AG04449 (cell line): ENCODE results near the gene MXRA7.

ENCODE experiments used
- CTCF ChIA-PET: fragments of 350-600 bp; formaldehyde crosslinking; extraction: SDS; loops from one replicate; lab custom pipeline; 2021; ENCODE audit warnings: antibody characterized with exemption; lab: Yijun Ruan, JAX
- POLR2A ChIA-PET: fragments of 400-600, 350-600 bp; formaldehyde crosslinking; extraction: SDS; loops from one replicate; lab custom pipeline; 2020; ENCODE audit warnings: antibody characterized with exemption, inconsistent platforms; lab: Yijun Ruan, JAX
- DNase-seq: peaks from one replicate; pipeline ENCODE4 v3.0.0-alpha.2; 2010; ENCODE audit warnings: low read depth, low spot score
- H3K4me3 ChIP-seq: 2 replicates; pipeline ENCODE4 v1.5.1; 2011; ENCODE audit warnings: low read depth, mild to moderate bottlenecking, control low read depth, low read length
- TF ChIP-seq, protein P1 (sequence below): IDR thresholded peaks from one replicate; pipeline ENCODE4 v1.5.1; 2011; ENCODE audit warnings: mild to moderate bottlenecking, moderate library complexity, low read length, control low read depth, inconsistent platforms; ENCODE audit not compliant: insufficient read depth; ENCODE audit errors: missing control alignments

The MXRA7 gene

DNA sequence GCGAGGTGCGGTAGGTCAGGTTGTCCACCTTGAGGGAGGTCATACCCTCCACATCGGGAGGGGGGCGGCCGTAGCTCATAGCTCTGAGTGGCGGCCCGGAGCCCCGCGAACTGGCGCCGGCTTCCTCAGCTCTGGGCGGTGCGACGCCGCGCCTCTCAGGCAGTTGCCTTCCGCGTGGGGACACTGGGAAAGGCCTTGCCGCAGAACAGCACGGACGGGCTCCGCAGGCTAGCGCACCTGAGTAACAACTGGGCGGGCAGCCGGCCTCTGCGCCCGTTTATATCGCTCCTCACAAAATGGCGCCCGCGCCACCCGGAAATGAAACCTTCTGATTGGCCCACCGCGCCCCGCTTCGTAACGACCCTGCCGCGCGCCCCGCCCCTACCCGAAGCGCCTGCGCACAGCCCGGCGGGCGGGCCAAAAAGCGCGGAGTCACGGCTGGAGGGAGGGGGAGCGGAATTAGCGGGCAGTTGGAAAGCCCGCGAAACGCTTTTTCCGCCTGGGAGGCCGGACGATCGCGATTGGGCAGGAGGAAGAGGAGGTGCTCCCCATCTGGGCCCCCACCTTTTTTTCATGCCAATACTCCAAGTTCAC lies 26.4 kb upstream of the MXRA7 start, which contains the start of gene SRSF2:
TSS of gene SRSF2 (minus strand) at position 250 of the 594 bp plus-strand sequence. CDS start at position 79, 171 bp downstream.
- DNase-seq = peak; percentile 84
- peak within 1 kb of the TSS; percentile 97 for H3K4me3 ChIP-seq
- TF ChIP-seq, protein P1, sequence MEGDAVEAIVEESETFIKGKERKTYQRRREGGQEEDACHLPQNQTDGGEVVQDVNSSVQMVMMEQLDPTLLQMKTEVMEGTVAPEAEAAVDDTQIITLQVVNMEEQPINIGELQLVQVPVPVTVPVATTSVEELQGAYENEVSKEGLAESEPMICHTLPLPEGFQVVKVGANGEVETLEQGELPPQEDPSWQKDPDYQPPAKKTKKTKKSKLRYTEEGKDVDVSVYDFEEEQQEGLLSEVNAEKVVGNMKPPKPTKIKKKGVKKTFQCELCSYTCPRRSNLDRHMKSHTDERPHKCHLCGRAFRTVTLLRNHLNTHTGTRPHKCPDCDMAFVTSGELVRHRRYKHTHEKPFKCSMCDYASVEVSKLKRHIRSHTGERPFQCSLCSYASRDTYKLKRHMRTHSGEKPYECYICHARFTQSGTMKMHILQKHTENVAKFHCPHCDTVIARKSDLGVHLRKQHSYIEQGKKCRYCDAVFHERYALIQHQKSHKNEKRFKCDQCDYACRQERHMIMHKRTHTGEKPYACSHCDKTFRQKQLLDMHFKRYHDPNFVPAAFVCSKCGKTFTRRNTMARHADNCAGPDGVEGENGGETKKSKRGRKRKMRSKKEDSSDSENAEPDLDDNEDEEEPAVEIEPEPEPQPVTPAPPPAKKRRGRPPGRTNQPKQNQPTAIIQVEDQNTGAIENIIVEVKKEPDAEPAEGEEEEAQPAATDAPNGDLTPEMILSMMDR = no peak
- CTCF ChIA-PET = interaction anchor here (2.3 to 3.0 kb wide), 3 partner anchors 10 to 320 kb away, joined by 9 to 12 read pairs (median 11); partner anchors contain the start of gene METTL23
- POLR2A ChIA-PET = interaction anchor here (0.6 to 4.0 kb wide), 12 partner anchors 9 to 572 kb away, joined by 3 to 27 read pairs (median 4); partner anchors contain the start of genes JMJD6, METTL23 and MXRA7

DNA sequence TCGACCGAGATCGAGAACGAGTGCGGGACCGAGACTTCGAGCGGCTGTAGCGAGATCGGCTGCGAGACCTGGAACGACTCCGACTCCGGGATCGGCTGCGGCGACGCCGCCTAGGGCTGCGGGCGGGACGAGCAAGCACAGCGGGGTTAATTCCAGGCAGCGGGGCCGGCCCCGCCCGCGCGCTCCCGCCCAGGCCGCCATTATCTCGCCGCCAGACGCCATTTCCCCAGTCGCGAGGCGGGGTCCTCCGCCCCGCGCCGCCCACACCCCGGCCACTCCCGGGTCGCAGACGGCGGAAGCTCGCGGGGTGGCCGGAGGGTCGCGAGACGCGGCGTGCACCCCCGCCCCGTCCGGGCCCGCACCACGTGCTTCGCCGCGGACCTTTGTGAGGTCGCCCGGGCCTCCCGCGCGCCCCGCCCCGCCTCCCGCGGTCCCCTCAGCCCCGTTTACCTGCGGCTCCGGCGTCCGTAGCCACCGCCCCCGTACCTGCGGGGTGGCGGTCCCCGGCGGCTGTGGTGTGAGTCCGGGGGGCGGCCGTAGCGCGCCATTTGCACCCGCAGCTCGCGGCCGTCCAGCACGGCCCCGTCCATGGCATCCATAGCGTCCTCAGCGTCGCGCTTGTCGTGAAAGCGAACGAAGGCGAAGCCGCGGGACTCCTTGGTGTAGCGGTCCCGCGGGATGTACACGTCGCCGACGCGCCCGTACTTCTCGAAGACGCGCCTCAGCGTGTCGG lies 25.8 kb upstream of the MXRA7 start:
- POLR2A ChIA-PET = interaction anchor here (0.6 to 4.0 kb wide), 8 partner anchors 9 to 572 kb away, joined by 3 to 27 read pairs (median 6); partner anchors contain the start of gene MXRA7
- no peak for DNase-seq

DNA sequence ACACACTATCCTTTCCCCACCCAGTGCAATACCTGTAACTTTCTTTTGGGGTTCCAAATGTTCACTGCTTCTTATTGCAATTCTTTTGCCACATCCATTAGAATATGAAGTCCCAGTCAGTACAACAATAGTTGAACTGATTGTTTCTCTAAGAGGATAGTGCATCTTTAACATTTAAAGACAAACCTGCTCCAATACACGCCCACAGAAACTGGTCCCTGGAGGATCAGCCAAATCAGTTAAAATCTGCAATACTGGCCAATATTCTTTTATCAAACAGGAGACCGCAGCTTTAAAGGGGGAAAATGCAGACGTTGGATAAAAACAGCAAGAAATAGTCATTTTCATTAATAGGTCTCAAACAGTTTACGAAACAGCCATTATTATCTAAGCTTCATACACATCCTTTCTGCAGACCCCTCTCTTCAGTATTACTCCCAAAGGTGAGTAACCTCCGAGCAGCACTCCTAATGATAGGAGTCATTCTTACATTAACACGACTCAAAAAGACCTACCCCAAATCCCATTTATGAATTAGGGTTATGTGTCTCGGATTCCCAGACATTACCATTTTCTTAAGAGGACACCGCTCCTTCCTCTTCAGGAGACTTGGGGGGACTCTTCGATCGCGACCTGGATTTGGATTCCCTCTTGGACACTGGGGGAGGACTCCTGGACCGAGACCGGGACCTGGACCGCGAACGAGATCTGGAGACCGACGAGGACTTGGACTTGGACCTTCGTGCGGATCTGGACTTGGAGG lies 25.0 kb upstream of the MXRA7 start:
- CTCF ChIA-PET = interaction anchor here (0.9 to 2.3 kb wide), 4 partner anchors 8 to 331 kb away, joined by 3 to 9 read pairs (median 3); partner anchors contain the start of gene METTL23
- no peak for DNase-seq
- POLR2A ChIA-PET = interaction anchor here (1.1 to 4.0 kb wide), 4 partner anchors 8 to 37 kb away, joined by 5 to 27 read pairs (median 16); partner anchors contain the start of genes JMJD6 and METTL23
- TF ChIP-seq, protein P1 = no peak
- H3K4me3 ChIP-seq = peak overlapping the region; percentile 97

More for the DNA sequence above, 25.8 kb upstream of the MXRA7 start:
- TF ChIP-seq, protein P1 = peak; percentile 38
- CTCF ChIA-PET = interaction anchor here (2.3 kb wide), 1 partner anchor 9 kb away, joined by 9 read pairs; the partner anchor contains the start of gene METTL23
- H3K4me3 ChIP-seq = peak overlapping the region; percentile 97

DNA sequence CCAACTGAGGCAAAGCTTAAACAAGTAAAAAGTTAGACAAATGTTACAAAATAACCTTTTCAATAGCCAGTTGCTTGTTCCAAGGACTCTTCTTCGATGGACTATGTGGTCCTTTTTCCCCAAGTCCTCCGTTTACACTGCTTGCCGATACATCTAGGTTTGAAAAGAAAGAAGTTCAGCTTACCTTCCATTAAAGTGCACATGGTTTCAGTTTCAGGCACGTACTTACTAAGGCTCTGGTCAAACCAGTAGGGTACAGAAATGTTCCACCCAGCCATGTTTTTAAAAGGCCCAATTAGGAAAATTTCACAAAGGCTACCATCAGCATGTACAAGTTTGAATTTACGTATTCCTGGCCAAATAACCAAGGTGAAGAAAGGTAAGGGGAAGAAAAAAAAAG lies 24.2 kb upstream of the MXRA7 start:
- TF ChIP-seq, protein P1 = no peak
- H3K4me3 ChIP-seq = peak overlapping the region; percentile 97
- DNase-seq = no peak
- POLR2A ChIA-PET = interaction anchor here (0.6 to 4.0 kb wide), 4 partner anchors 9 to 720 kb away, joined by 3 to 27 read pairs (median 5); partner anchors contain the start of genes JMJD6 and METTL23
- CTCF ChIA-PET = interaction anchor here (0.9 to 2.3 kb wide), 5 partner anchors 8 to 332 kb away, joined by 3 to 9 read pairs (median 3); partner anchors contain the start of gene METTL23

DNA sequence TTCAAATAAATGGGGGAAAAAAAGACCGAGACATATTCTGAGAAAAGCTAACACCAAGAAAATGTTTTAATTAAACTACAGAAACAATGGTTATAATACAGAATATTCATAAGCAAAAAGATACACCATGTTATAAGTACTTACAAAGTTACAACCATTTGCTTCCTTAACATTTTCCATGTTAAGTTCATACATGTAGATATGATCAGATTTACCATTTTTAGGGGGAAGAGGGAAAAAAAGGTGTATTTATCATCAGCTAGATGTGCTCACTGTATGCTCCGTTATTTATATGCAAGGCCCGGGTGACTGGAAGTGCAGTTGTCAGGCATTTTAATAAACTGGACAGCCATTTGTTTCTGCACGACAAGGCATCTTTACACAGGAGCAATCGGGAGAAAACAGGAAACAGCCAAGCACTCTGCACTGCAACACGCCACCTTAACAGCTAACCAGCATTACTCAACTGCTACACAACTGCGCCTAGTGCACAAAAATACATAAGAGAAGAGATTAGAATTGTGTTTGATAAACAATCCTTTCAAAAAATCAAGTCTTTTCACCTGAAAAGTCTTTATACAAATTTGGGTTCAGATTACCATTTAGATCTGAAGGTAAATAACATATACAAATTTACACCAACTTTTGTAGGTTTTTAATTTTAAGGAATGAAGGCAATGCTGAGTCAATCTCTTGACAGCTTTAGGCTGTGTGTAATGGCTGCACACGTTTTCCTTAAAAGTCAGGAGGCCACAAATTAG lies 23.5 kb upstream of the MXRA7 start:
- peak overlapping the region; percentile 45 for H3K4me3 ChIP-seq
- DNase-seq = no peak
- ChIA-PET POLR2A (interaction anchor here (0.6 to 4.0 kb wide), 4 partner anchors 8 to 721 kb away, joined by 3 to 27 read pairs (median 5); partner anchors contain the start of genes JMJD6 and METTL23), CTCF (interaction anchor here (1.0 to 1.5 kb wide), 4 partner anchors 9 to 330 kb away, joined by 3 to 5 read pairs (median 3); no protein-coding TSS in a partner anchor)
- TF ChIP-seq, protein P1 = no peak
